Gastrocnemius medialis (tissue), 4 donors: ENCODE results near the gene SHTN1. TPM values are rescaled to one million over a fixed set of nuclear protein-coding genes. Genes with fewer than 3 reads are reported as not detected.

Experiments
- ATAC-seq, 2 donors: fragments of 150-250 bp; one replicate each; pipeline ENCODE4 v1.9.1; 2016
- DNase-seq, 2 donors: peaks; one replicate each; pipeline ENCODE4 v3.0.0-alpha.2; 2019
- H3K27ac ChIP-seq, 4 donors: fragments of 200-600 bp; sonication (generic); 1 replicate in 1 of 4; 2 replicates in 3 of 4; pipeline ENCODE4 v1.5.1; 2016 to 2018; ENCODE audit warnings: mild to moderate bottlenecking in 2 of 4, moderate library complexity in 1 of 4
- H3K27me3 ChIP-seq, 3 donors: fragments of 200-600 bp; sonication (generic) in 2 of 3; 1 replicate in 1 of 3; 2 replicates in 2 of 3; pipeline versions ENCODE4 v1.5.1 to v1.6.0; 2016 to 2019; ENCODE audit warnings: mild to moderate bottlenecking in 1 of 3, moderate library complexity in 1 of 3
- H3K36me3 ChIP-seq, 2 donors: fragments of 200-600 bp; sonication (generic) in 1 of 2; one replicate each; pipeline ENCODE4 v1.5.1; 2017 to 2018
- H3K4me1 ChIP-seq, 2 donors: fragments of 200-600 bp; sonication (generic) in 1 of 2; one replicate each; pipeline ENCODE4 v1.5.1; 2016 to 2017; ENCODE audit warnings: mild to moderate bottlenecking in 2 of 2
- H3K4me3 ChIP-seq, 4 donors: fragments of 200-600 bp; sonication (generic) in 3 of 4; 1 replicate in 1 of 4; 2 replicates in 3 of 4; pipeline ENCODE4 v1.5.1; 2016 to 2019; ENCODE audit warnings: mild to moderate bottlenecking in 2 of 4
- H3K9me3 ChIP-seq, 3 donors: fragments of 200-600 bp; sonication (generic) in 2 of 3; 1 replicate in 1 of 3; 2 replicates in 2 of 3; pipeline ENCODE4 v1.5.1; 2016 to 2019
- CTCF ChIP-seq, 5 experiments: fragments of 450-650 bp in 3 of 5; fragments of 200-600 bp in 2 of 5; sonication (generic) in 2 of 5; IDR thresholded peaks in 4 of 5; conservative IDR thresholded peaks in 1 of 5; 1 replicate in 4 of 5; 2 replicates in 1 of 5; pipeline ENCODE4 v1.5.1; 2016 to 2019; ENCODE audit warnings: antibody characterized with exemption in 5 of 5, mild to moderate bottlenecking in 3 of 5, moderate library complexity in 3 of 5
- POLR2A ChIP-seq, 2 donors: fragments of 450-650 bp; IDR thresholded peaks; one replicate each; pipeline ENCODE4 v1.6.1; 2017; ENCODE audit warnings: antibody characterized with exemption in 2 of 2, mild to moderate bottlenecking in 2 of 2, moderate library complexity in 2 of 2
- in situ Hi-C, 4 donors: fragments of 200-750 bp; cut with MboI; loops; one replicate each; pipeline versions ENCODE4 v1.15.0 to v1.8.0; 2017; ENCODE audit warnings: low sequenced_read_pairs in 4 of 4
- intact Hi-C: fragments of 100-400 bp; cut with DNase I; formaldehyde crosslinking; loops from one replicate; pipeline ENCODE4 v1.15.1; 2023; ENCODE audit warnings: low total_unique reads
- total RNA-seq, 4 donors: library from RNA; depleted of rRNA; stranded (reverse); fragments of >200 nt; gene quantifications; one replicate each; pipeline versions ENCODE4 v1.1.0 to v1.2.3, GENCODE V29; 2016

Gene SHTN1
- total RNA-seq, 4 donors from 2014 or later, result 0.73 to 2.2 (median 1.0) TPM

- Histone ChIP-seq H3K9me3 (no peaks in the 10 kb centered on the region), H3K4me3 (no peak overlapping the region), H3K4me1 (peaks cover 0 to 9% of the 10 kb centered on the region in 2 donors), H3K27ac (no peak overlapping the region), H3K27me3 (peaks cover 14 to 18% (median 15%) of the 10 kb centered on the region in 3 donors), H3K36me3 (no peaks in the 10 kb centered on the region)
- DNase-seq, result no peak
- TF ChIP-seq POLR2A (IDR thresholded peaks at IDR 0.05), result no peak
- no peak for TF ChIP-seq CTCF (IDR thresholded peaks at IDR 0.05 in 4 of 5, conservative IDR thresholded peaks at IDR 0.05 in 1 of 5)
- in situ Hi-C loops (no loop called here), intact Hi-C loops (no loop called here)
- no peak for ATAC-seq
Measured at GRCh38 chr10:116853287-116853686, 151.7 kb downstream of the SHTN1 start.

GRCh38 chr10:116852246-116852645, 152.7 kb downstream of the SHTN1 start:
- TF ChIP-seq CTCF (IDR thresholded peaks at IDR 0.05 in 4 of 5, conservative IDR thresholded peaks at IDR 0.05 in 1 of 5) (no peak), POLR2A (IDR thresholded peaks at IDR 0.05) (no peak)
- in situ Hi-C loops, result no loop called here
- Histone ChIP-seq H3K4me1 (peaks cover 0 to 9% of the 10 kb centered on the region in 2 donors), H3K36me3 (no peaks in the 10 kb centered on the region), H3K9me3 (no peaks in the 10 kb centered on the region), H3K4me3 (no peak overlapping the region), H3K27me3 (peaks cover 14 to 22% (median 17%) of the 10 kb centered on the region in 3 donors), H3K27ac (no peak overlapping the region)
- ATAC-seq (no peak), DNase-seq (no peak)
- intact Hi-C loops, result no loop called here

DNA sequence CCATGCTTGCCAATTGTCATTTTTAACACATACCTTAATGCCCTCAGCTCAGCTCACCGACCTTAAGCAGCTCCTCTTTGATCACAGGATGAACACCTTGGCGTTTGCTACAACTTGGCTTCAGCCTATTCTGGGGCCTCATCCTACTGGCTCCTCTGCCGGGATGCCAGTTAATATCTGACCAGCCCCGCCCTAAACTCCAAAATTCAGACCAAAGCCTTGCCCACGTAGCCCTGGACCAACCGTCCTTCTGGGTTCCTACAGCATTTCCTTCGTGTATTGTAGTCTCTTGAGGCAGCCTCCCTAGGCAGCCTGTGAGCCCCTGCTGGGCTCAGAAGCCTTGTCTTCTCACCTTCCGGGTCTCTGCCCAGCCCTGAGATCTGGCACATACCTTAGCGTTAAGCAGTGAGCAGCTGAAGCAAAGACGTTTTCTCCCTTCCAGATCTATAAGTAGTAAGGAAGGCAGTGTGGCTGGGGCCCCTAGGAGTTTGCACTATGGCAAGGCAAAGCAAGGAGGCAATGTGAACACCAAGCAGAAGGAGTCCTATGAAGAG, 154.9 kb downstream of the SHTN1 start:
- DNase-seq (no peak), ATAC-seq (no peak)
- Histone ChIP-seq H3K9me3 (no peaks in the 10 kb centered on the region), H3K27ac (no peak overlapping the region), H3K4me3 (peak overlapping the region; percentile 47 to 59 (median 51)), H3K36me3 (no peaks in the 10 kb centered on the region), H3K4me1 (peaks cover 0 to 9% of the 10 kb centered on the region in 2 donors), H3K27me3 (peaks cover 14 to 27% (median 18%) of the 10 kb centered on the region in 3 donors)
- intact Hi-C loops (no loop called here), in situ Hi-C loops (no loop called here)
- TF ChIP-seq POLR2A (IDR thresholded peaks at IDR 0.05), result no peak
- TF ChIP-seq CTCF (IDR thresholded peaks at IDR 0.05 in 4 of 5, conservative IDR thresholded peaks at IDR 0.05 in 1 of 5), result no peak

DNA sequence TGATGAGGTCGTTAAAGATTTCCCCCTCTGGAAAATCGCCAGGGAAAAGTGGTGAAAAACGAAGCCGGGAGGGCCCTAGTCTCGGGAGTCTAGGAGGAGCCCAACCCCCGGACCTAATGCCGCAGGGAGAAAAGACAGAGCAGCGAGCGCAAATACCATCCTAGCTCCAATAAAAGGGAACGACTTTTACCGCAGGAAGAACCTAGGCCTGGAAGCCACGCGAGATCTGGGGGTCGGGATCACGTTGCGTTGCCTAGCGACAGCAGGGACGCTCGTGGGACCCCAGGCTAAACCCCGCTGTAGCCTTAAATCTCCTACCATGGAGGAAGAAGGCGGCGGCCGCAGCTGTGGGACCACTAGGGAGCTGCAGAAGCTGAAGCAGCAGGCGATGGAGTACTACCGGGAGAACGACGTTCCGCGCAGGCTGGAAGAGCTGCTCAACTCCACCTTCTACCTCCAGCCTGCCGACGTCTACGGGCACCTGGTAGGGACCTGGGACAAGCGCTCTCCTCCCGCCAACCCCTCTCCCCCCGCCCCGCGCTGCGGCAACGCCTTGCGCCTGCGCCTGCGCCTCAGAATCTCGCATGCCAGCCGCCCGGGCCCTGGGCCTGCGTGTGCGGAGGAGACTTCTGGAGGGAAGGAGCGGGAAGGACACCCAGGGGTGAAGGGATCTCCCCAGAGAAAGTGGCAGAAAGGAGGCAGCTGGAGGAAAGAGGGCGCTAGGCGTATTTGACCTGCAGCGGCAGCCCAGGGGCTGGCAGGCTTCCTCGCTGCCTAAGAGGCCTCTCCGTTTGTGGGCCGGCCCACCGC, 155.5 kb downstream of the SHTN1 start, which contains the start of gene ENO4:
ENO4 (plus strand) TSS at position 252 of the 810 bp plus-strand sequence; CDS start at position 320, 68 bp downstream.
- no peaks in the 10 kb centered on the region for H3K9me3 ChIP-seq
- H3K27ac ChIP-seq, result no peak within 1 kb of the TSS
- peaks cover 14 to 27% (median 18%) of the 10 kb centered on the region in 3 donors for H3K27me3 ChIP-seq
- peaks cover 0 to 9% of the 10 kb centered on the region in 2 donors for H3K4me1 ChIP-seq
- no peak for TF ChIP-seq CTCF (IDR thresholded peaks at IDR 0.05 in 4 of 5, conservative IDR thresholded peaks at IDR 0.05 in 1 of 5)
- TF ChIP-seq POLR2A (IDR thresholded peaks at IDR 0.05), result no peak
- ATAC-seq (peak in 1 of 2 donors; percentile 21), DNase-seq (no peak)
- in situ Hi-C loops, result no loop called here
- intact Hi-C loops, result no loop called here
- peak within 1 kb of the TSS; percentile 47 to 59 (median 51) for H3K4me3 ChIP-seq
- no peaks in the 10 kb centered on the region for H3K36me3 ChIP-seq
